HL-60/S4 treated with retinoic acid at 250 ng/mL for 4 days and 3 days (cell line): ENCODE measurements around the gene CLMN.

Source experiments
- in situ Hi-C: fragments of 300-500 bp; cut with MboI; formaldehyde crosslinking; loops from 2 replicates; pipeline ENCODE4 v1.7.0; 2022; ENCODE audit warnings: low sequenced_read_pairs

Gene CLMN

GRCh38 chr14:95346266-95346665 lies 26.6 kb upstream of the CLMN start:
- in situ Hi-C loops: no loop called here

GRCh38 chr14:95345032-95345431 lies 25.3 kb upstream of the CLMN start:
- in situ Hi-C loops: no loop called here

GRCh38 chr14:95344536-95344935 lies 24.8 kb upstream of the CLMN start:
- in situ Hi-C loops: no loop called here

GRCh38 chr14:95341564-95341963 lies 21.9 kb upstream of the CLMN start:
- in situ Hi-C loops: no loop called here

GRCh38 chr14:95341115-95341514 lies 21.4 kb upstream of the CLMN start:
- in situ Hi-C loops: no loop called here

GRCh38 chr14:95340201-95340697 lies 20.5 kb upstream of the CLMN start:
- in situ Hi-C loops: no loop called here

- in situ Hi-C loops: no loop called here
Observed at GRCh38 chr14:95339301-95339865, 19.7 kb upstream of the CLMN start.

- in situ Hi-C loops: no loop called here
Observed at GRCh38 chr14:95338436-95338835, 18.7 kb upstream of the CLMN start.

GRCh38 chr14:95337041-95337595 lies 17.4 kb upstream of the CLMN start:
- in situ Hi-C loops: no loop called here

GRCh38 chr14:95336192-95336760 lies 16.6 kb upstream of the CLMN start:
- in situ Hi-C loops: no loop called here

GRCh38 chr14:95335071-95335470 lies 15.4 kb upstream of the CLMN start:
- in situ Hi-C loops: no loop called here

- in situ Hi-C loops: no loop called here
Observed at GRCh38 chr14:95334044-95334443, 14.3 kb upstream of the CLMN start.

GRCh38 chr14:95332641-95333040 lies 12.9 kb upstream of the CLMN start:
- in situ Hi-C loops: no loop called here

GRCh38 chr14:95331708-95332408 lies 12.2 kb upstream of the CLMN start:
- in situ Hi-C loops: no loop called here

- in situ Hi-C loops: no loop called here
Observed at GRCh38 chr14:95330591-95331370, 11.1 kb upstream of the CLMN start.

- in situ Hi-C loops: no loop called here
Observed at GRCh38 chr14:95329941-95330340, 10.2 kb upstream of the CLMN start.

- in situ Hi-C loops: no loop called here
Observed at GRCh38 chr14:95328729-95329503, 9.2 kb upstream of the CLMN start.

- in situ Hi-C loops: no loop called here
Observed at GRCh38 chr14:95327558-95328374, 8.1 kb upstream of the CLMN start.

GRCh38 chr14:95326987-95327386 lies 7.3 kb upstream of the CLMN start:
- in situ Hi-C loops: no loop called here

GRCh38 chr14:95323917-95324316 lies 4.2 kb upstream of the CLMN start:
- in situ Hi-C loops: no loop called here
